ENCODE results near the gene S100A7A. TPM values are rescaled to one million over a fixed set of nuclear protein-coding genes. Genes with fewer than 3 reads are reported as not detected.

Gene S100A7A
- total and polyA plus RNA-seq, 2 of the 13 experiments (the other 11 are each of a cell fraction or from before 2014, with no cell fraction given): not detected

DNA sequence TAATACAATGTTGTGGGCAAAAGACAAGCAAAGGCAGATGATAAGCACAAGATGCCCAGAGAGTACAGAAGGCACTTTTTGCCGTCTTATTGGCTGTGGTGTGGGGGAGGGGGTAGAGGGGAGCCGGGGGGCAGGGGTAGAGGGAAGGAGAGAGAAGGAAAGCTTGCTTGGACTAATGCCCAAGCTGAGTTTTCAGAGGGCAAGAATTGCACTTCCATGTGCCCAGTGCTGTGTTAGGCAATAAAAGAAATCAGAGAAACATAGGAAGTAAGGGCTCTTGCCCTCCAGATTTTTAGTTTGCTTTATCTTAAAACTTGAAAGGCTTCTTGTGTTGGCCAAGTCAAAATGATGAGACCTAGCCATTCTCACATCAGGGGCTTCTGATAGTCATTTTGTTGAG, 49.2 kb upstream of the S100A7A start:
- in situ Hi-C loops (cut with HindIII; ENCODE audit: extremely low pct_ligation_motif_present, low pct_unique_long_range_greater_than_20kb): no loop called here
- TF ChIP-seq ZNF484 (CRISPR knock-in tag; IDR thresholded peaks at IDR 0.05; ENCODE audit: borderline replicate concordance, low read depth) (no peak), HDAC2 (CRISPR knock-in tag; IDR thresholded peaks at IDR 0.05) (no peak), ZNF619 (CRISPR knock-in tag; IDR thresholded peaks at IDR 0.05) (no peak), PTBP1 (IDR thresholded peaks at IDR 0.05; ENCODE audit: low read depth, low read length, poor library complexity, severe bottlenecking) (no peak)
- TF ChIP-seq, protein P1, sequence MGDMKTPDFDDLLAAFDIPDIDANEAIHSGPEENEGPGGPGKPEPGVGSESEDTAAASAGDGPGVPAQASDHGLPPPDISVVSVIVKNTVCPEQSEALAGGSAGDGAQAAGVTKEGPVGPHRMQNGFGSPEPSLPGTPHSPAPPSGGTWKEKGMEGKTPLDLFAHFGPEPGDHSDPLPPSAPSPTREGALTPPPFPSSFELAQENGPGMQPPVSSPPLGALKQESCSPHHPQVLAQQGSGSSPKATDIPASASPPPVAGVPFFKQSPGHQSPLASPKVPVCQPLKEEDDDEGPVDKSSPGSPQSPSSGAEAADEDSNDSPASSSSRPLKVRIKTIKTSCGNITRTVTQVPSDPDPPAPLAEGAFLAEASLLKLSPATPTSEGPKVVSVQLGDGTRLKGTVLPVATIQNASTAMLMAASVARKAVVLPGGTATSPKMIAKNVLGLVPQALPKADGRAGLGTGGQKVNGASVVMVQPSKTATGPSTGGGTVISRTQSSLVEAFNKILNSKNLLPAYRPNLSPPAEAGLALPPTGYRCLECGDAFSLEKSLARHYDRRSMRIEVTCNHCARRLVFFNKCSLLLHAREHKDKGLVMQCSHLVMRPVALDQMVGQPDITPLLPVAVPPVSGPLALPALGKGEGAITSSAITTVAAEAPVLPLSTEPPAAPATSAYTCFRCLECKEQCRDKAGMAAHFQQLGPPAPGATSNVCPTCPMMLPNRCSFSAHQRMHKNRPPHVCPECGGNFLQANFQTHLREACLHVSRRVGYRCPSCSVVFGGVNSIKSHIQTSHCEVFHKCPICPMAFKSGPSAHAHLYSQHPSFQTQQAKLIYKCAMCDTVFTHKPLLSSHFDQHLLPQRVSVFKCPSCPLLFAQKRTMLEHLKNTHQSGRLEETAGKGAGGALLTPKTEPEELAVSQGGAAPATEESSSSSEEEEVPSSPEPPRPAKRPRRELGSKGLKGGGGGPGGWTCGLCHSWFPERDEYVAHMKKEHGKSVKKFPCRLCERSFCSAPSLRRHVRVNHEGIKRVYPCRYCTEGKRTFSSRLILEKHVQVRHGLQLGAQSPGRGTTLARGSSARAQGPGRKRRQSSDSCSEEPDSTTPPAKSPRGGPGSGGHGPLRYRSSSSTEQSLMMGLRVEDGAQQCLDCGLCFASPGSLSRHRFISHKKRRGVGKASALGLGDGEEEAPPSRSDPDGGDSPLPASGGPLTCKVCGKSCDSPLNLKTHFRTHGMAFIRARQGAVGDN (CRISPR knock-in tag; IDR thresholded peaks at IDR 0.05): no peak
- TF ChIP-seq, protein P2, sequence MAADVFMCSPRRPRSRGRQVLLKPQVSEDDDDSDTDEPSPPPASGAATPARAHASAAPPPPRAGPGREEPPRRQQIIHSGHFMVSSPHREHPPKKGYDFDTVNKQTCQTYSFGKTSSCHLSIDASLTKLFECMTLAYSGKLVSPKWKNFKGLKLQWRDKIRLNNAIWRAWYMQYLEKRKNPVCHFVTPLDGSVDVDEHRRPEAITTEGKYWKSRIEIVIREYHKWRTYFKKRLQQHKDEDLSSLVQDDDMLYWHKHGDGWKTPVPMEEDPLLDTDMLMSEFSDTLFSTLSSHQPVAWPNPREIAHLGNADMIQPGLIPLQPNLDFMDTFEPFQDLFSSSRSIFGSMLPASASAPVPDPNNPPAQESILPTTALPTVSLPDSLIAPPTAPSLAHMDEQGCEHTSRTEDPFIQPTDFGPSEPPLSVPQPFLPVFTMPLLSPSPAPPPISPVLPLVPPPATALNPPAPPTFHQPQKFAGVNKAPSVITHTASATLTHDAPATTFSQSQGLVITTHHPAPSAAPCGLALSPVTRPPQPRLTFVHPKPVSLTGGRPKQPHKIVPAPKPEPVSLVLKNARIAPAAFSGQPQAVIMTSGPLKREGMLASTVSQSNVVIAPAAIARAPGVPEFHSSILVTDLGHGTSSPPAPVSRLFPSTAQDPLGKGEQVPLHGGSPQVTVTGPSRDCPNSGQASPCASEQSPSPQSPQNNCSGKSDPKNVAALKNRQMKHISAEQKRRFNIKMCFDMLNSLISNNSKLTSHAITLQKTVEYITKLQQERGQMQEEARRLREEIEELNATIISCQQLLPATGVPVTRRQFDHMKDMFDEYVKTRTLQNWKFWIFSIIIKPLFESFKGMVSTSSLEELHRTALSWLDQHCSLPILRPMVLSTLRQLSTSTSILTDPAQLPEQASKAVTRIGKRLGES (CRISPR knock-in tag; IDR thresholded peaks at IDR 0.05; ENCODE audit: borderline replicate concordance): no peak
- TF ChIP-seq, protein P3, sequence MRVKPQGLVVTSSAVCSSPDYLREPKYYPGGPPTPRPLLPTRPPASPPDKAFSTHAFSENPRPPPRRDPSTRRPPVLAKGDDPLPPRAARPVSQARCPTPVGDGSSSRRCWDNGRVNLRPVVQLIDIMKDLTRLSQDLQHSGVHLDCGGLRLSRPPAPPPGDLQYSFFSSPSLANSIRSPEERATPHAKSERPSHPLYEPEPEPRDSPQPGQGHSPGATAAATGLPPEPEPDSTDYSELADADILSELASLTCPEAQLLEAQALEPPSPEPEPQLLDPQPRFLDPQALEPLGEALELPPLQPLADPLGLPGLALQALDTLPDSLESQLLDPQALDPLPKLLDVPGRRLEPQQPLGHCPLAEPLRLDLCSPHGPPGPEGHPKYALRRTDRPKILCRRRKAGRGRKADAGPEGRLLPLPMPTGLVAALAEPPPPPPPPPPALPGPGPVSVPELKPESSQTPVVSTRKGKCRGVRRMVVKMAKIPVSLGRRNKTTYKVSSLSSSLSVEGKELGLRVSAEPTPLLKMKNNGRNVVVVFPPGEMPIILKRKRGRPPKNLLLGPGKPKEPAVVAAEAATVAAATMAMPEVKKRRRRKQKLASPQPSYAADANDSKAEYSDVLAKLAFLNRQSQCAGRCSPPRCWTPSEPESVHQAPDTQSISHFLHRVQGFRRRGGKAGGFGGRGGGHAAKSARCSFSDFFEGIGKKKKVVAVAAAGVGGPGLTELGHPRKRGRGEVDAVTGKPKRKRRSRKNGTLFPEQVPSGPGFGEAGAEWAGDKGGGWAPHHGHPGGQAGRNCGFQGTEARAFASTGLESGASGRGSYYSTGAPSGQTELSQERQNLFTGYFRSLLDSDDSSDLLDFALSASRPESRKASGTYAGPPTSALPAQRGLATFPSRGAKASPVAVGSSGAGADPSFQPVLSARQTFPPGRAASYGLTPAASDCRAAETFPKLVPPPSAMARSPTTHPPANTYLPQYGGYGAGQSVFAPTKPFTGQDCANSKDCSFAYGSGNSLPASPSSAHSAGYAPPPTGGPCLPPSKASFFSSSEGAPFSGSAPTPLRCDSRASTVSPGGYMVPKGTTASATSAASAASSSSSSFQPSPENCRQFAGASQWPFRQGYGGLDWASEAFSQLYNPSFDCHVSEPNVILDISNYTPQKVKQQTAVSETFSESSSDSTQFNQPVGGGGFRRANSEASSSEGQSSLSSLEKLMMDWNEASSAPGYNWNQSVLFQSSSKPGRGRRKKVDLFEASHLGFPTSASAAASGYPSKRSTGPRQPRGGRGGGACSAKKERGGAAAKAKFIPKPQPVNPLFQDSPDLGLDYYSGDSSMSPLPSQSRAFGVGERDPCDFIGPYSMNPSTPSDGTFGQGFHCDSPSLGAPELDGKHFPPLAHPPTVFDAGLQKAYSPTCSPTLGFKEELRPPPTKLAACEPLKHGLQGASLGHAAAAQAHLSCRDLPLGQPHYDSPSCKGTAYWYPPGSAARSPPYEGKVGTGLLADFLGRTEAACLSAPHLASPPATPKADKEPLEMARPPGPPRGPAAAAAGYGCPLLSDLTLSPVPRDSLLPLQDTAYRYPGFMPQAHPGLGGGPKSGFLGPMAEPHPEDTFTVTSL (CRISPR knock-in tag; IDR thresholded peaks at IDR 0.05; ENCODE audit: borderline replicate concordance): no peak
- TF ChIP-seq, protein P4, sequence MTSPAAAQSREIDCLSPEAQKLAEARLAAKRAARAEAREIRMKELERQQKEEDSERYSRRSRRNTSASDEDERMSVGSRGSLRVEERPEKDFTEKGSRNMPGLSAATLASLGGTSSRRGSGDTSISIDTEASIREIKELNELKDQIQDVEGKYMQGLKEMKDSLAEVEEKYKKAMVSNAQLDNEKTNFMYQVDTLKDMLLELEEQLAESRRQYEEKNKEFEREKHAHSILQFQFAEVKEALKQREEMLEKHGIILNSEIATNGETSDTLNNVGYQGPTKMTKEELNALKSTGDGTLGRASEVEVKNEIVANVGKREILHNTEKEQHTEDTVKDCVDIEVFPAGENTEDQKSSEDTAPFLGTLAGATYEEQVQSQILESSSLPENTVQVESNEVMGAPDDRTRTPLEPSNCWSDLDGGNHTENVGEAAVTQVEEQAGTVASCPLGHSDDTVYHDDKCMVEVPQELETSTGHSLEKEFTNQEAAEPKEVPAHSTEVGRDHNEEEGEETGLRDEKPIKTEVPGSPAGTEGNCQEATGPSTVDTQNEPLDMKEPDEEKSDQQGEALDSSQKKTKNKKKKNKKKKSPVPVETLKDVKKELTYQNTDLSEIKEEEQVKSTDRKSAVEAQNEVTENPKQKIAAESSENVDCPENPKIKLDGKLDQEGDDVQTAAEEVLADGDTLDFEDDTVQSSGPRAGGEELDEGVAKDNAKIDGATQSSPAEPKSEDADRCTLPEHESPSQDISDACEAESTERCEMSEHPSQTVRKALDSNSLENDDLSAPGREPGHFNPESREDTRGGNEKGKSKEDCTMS (CRISPR knock-in tag; conservative IDR thresholded peaks at IDR 0.05): no peak

More for the DNA sequence above, 49.2 kb upstream of the S100A7A start:
- Histone ChIP-seq H3K9ac (ENCODE audit: insufficient read depth, low read depth, low read length) (no peak overlapping the region), H3K36me3 (replicated peaks in 1 of 2; ENCODE audit: control insufficient read depth in 1 of 2, insufficient read depth in 2 of 2, low read length in 2 of 2) (no peaks in the 10 kb centered on the region), H3K27me3 (ENCODE audit: control insufficient read depth in 1 of 2, insufficient read depth in 2 of 2, low read length in 2 of 2) (peaks cover 1 to 5% of the 10 kb centered on the region in 2 experiments; a peak in 1 of 5 replicates), H3K27ac (ENCODE audit: extremely low read length, insufficient read depth, low read length) (no peak overlapping the region), H3K4me1 (ENCODE audit: insufficient read depth, low read length) (no peaks in the 10 kb centered on the region), H3K79me2 (ENCODE audit: insufficient read depth, low read length) (no peaks in the 10 kb centered on the region), H3K4me3 (replicated peaks in 1 of 3; ENCODE audit: insufficient read depth in 1 of 3, low read depth in 2 of 3, low read length in 3 of 3) (no peak overlapping the region), H4K20me1 (ENCODE audit: insufficient read depth, low read length) (no peaks in the 10 kb centered on the region), H3K4me2 (ENCODE audit: low read depth, low read length) (no peak overlapping the region), H3K9me3 (ENCODE audit: low read length) (no peaks in the 10 kb centered on the region), H2AFZ (ENCODE audit: low read length) (no peak overlapping the region)
- intact Hi-C loops (cut with micrococcal nuclease; ENCODE audit: unreplicated experiment): no loop called here
- WGBS (ENCODE audit: low lambda C conversion rate): 2% methylated on average over 2 of the region's 2 CpGs
- FAIRE-seq: no peak
- ChIA-PET POLR2A (no interaction called here), CTCF (ENCODE audit: low intra/inter-chr PET ratio, low total read pairs) (no interaction called here)
- BruUV-seq (replicated peaks): no TSS peak
- ATAC-seq: no peak
- no peak for DNase-seq (ENCODE audit: low spot score)
